ENCODE results near the gene STK26. TPM values are rescaled to one million over a fixed set of nuclear protein-coding genes. Genes with fewer than 3 reads are reported as not detected.
"Not testable (repeated sequence)": the region's sequence is repeated elsewhere in the genome, so short reads cannot be mapped to it uniquely, and the experiment has no call there.

The STK26 gene
- total RNA-seq, 1 donor from 2014 or later = 2.8 TPM

DNA sequence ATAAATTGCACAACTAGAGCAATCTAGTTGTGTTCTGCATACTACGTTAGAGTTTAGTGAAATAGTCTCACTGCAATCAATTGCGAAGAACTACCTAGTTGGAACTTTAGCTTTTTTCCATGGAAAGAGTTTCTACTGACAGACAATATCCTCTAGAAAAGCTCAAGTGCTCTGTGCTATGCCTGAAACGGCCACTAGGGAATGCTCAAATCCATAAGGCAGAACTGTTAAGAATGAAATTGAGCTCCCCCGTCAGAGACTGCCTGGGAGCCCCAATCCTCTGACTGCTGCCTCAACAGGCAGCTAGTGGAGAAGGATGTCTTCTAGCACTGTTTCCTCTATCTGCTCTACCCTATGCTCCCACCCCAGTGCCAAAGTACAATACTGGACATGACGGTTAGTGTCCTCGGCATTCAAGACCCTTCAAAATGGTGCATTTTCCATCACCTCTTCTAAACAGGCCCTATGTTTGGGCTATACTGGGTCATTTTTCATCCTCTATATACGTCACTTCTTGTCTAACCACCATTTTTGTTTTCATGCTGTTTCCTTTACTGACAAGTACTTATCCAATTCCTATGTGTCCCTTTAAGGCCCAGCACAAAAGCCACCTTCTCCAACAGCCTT, 69.5 kb downstream of the STK26 start:
- peak; percentile 67 for DNase-seq (ENCODE audit: extremely low read depth, low read depth, low spot score)

DNA sequence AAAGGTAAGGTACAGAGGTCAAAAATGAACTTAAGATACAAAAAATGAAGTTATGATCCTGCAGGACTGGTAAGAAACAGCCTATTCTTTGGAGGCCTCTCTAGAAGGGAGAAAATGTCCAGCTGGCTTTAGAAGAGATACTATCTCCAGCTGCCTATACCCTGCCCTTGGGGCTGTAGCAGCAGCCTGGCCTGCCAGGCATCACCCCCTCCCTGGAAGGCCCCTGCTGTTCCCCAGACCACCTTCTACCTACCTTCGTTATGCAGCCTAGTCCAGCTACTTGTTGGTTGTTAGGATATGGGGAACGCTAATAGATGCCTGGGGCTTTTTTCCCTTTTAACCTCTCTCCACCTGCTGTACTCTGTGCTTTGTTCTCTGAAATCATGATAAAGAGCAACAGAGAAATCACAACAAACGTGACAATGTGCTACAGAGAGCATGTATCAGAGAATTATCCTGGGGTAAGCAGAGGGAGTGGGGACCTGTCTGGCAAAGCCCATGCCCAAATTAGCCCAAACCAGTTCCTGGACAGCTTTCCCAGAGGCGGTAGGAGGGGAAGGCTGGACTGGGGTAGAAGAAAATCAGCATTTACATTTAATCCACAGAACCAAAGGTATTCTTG, 70.2 kb downstream of the STK26 start:
- no peak for DNase-seq (ENCODE audit: extremely low read depth, low read depth, low spot score)

DNA sequence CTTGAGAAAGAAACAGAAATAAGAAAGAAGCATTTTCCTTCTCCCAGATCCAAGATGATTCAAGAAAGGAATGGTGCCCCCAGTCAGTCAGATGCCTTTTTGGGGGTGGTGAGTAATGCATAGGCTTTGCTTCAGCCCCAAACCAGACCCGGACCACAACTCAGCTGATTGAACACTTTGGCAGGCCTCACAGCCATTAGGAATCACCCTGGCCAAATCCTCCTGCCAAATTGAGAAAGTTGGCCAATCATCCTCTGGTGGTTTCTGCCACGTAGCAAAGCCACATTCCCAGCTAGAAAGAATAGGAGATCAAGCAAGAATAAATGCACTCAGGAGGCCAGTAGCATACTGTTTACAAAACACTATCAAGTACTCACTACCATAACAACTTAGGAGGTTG, 71.1 kb downstream of the STK26 start:
- DNase-seq (ENCODE audit: extremely low read depth, low read depth, low spot score) = no peak

DNA sequence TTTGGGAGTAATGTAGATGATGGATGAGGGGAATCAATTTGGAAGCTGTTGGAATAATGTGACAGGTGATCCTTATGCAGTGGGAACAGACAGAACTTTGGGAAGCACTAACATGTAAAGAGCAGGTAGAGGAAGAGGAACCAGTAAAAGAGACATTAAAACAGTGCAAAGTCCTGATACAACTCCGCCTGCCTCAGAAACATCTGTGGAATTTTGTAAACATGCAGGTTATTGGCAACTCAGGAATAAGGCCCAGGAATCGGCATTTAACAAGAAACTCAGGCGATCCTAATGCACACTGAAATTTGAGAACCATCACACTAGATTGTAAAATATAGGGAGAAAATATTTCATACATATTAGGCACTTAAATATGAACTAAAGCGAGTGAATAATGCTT, 75.6 kb downstream of the STK26 start:
- not testable (repeated sequence) for DNase-seq (ENCODE audit: extremely low read depth, low read depth, low spot score)

DNA sequence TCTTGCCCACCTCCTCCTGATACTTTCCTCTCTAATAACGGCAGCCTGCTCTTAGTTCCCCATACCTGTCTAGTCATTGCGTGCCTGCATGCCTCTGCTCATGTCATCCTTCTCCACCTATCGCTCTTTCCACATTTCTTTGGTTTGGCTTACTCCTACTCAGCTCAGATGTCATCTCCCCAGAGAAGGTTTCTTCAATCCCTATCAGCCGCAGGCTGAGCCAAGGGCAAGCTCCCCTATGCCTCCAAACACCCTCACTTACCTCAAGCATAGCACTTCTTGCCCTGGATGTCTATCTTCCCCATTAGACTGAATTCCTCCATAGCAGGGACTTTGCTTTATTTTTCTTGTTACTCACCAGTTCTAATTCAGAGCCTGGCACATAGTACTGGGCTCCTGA, 78.1 kb downstream of the STK26 start:
- DNase-seq (ENCODE audit: extremely low read depth, low read depth, low spot score) = no peak

DNA sequence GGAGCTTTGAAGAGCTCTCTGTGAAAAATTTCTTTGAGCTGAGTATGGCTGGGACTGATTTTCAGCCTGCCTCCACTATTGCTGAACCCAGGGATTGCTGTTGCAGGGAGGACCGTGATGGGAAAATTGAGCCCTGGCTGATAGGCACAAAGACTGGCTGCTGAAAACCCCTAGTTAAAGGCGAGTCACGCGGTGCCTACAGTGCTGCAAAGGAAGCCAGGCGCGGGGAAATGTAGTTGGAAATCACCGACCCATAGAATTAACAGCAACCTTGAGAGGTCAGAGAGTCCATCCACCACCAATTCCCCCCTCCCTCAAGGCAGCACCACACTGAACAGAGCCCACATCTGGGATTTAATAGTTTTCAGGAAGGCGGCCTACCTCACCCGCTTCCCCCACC, 78.7 kb downstream of the STK26 start:
- DNase-seq (ENCODE audit: extremely low read depth, low read depth, low spot score) = no peak

DNA sequence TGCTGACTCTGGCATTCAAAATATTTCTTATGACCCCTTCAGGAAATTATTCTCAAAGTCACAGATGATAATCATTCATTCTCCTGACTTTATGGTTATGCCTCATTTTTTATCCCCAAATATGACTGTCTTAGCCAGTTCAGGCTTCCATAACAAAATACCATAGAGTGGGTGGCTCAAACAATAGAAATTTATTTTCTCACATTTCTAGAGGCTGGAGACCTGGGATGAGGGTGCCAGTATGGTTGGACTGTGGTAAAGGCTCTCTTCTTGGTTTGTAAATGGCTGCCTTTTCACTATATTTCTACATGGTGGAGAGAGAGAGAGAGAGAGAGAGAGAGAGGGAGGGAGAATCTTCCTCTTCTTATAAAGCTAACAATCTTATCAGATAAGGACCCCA, 84.2 kb downstream of the STK26 start:
- DNase-seq (ENCODE audit: extremely low read depth, low read depth, low spot score) = no peak

DNA sequence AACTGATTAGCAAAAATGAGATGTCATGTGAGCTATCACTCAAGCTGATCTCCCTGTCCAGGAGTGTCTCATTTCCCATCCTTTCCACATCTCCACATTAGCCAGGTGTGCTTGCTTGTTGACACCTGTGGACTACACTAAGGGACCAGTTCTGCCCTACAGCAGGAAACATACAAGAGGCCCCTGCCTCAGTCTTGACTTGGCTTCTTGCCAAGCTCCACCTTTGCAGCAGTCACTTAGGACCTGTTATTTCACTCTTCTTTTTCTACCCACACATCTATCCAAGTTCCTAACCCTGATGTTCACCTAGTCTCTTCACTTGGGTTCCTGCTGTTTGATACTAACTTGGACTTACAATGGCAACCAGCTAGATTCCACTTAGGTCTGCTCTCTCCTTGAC, 91.5 kb downstream of the STK26 start:
- DNase-seq (ENCODE audit: extremely low read depth, low read depth, low spot score) = no peak

DNA sequence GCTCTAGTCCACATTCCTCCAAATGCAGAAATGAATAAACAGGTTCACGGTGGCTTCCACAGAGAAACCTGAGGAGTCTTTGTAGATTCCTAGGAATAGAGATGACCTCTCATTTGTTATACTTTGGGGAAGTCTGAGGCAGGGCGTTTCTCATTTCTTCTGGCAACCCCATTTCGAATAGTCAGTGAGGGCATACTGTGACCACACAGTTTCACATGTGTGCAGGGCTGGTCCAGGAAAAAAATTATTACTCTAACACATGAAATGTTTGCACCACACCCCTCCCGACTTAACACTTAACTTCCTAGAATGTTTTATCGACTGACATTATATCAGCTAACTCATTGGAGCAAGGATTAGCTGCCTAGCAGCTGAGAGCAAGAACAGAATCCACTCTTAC, 92.7 kb downstream of the STK26 start:
- DNase-seq (ENCODE audit: extremely low read depth, low read depth, low spot score) = no peak

DNA sequence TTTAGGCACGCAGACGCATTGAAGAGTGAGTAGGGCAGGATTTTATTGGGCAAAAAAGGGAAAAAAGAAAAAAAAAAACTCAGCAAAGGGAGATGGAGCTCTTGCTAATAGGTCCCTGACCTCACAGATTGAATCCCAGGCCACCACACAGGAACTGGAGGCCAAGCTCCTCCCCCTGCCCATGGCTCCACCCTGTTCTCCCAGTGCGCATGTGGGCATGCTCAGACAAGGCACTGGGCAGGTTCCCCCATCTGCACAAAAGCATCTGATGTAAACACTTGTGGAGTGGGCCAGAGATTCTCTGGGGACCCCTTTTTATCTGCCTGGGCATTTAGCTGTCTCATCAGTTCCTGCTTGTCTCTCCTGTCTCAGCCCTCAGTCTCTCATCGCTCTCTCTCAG, 95.3 kb downstream of the STK26 start:
- no peak for DNase-seq (ENCODE audit: extremely low read depth, low read depth, low spot score)

DNA sequence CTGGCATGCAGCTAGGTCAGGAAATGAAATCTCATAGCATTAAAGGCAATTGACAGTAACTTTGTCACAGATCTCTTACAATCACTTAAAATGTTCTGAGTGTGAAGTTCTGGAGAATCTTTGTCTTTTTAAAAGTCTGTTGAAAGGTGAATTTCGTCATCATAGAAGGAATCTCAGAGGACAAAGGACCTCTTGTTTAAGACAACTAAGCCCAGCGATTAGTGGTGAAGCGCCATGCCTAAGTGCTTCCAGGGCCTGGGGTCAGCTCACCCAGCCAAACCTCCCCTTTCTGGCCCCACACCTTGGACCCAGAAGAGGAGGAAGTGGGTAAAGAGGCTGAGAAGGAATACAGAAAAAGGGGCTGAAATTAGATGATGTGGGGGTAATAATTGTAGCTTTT, 96.2 kb downstream of the STK26 start:
- no peak for DNase-seq (ENCODE audit: extremely low read depth, low read depth, low spot score)

DNA sequence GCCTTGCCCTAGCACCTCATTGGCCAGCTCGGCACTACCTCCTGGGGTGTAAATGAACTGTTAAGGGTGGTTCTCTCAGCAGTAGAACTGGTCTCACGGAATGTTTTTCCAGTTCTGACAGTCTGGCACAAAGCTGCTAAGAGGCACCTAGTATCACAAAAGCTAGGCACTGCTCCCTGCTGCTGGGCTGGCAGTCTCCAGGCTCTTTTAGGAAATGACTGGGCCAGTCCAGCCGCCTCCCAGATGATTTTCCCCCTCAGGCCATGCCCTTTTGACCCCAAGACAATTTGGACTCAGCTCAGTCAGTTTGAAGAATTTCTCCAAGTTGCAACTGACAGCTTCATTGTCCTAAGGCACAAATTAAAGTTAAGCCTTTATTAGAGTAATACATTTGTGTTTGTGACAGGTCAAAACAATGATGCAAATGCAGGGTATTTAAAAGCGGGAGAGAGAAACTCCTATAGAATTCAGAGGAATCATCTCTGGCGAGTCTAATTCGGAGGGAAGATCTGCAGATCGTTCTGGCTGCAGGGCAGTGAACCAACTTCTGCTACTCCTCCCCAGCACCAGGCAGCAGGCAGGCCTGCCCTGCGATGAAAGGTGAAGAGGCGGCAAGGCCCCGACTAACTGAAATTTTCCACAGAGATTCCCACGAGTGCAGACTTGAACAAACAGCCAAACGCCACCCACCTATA, 96.9 kb downstream of the STK26 start:
- no peak for DNase-seq (ENCODE audit: extremely low read depth, low read depth, low spot score)

DNA sequence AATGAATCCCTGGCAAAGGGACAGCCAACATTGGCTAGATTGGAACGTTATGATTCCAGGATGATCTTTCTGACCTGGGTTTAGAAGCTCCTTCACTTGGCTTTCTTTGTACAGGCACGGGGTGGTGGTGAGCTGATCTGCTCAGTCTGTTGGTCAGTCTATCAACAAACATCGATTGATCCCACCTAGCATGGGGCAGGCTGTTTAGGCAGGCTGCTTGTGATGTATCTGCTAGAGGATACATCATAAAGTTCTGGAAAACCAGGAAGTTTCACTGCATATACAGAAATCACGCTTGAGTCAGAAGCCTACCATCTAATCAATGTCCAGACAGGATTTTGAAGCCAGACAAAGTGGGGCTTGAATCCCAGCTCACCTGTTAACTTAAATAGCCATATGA, 97.8 kb downstream of the STK26 start:
- DNase-seq (ENCODE audit: extremely low read depth, low read depth, low spot score) = no peak

Other genes with a start within 250 kb of the STK26 start
- gene FRMD7, start 104.7 kb downstream of the STK26 start, total RNA-seq = not detected in 2 replicates
- 15.2 and 21.4 TPM in 2 replicates for gene RAP2C, start 196.1 kb downstream of the STK26 start, total RNA-seq